Lower lobe of right lung (tissue), 2 donors: Measurements from ENCODE around the gene DSTN. TPM values are rescaled to one million over a fixed set of nuclear protein-coding genes. Genes with fewer than 3 reads are reported as not detected.
"Not testable (repeated sequence)": the region's sequence is repeated elsewhere in the genome, so short reads cannot be mapped to it uniquely, and the experiment has no call there.

Source experiments
- ATAC-seq, 2 donors: fragments of 200-7000 bp; cut with Tn5 transposase; one replicate each; pipeline ENCODE4 v1.9.1; 2020 to 2022; ENCODE audit warnings: mild to moderate bottlenecking in 2 of 2, moderate library complexity in 2 of 2
- DNase-seq: peaks from one replicate; pipeline ENCODE4 v3.0.0-alpha.2; 2020
- H3K27ac ChIP-seq: fragments of 200-600 bp; one replicate; pipeline ENCODE4 v1.8.0; 2022
- H3K27me3 ChIP-seq: fragments of 200-600 bp; one replicate; pipeline ENCODE4 v1.8.0; 2022; ENCODE audit warnings: low read depth
- H3K36me3 ChIP-seq: fragments of 200-600 bp; one replicate; pipeline ENCODE4 v1.8.0; 2022; ENCODE audit warnings: mild to moderate bottlenecking
- H3K4me1 ChIP-seq: fragments of 200-600 bp; one replicate; pipeline ENCODE4 v1.8.0; 2022
- H3K4me3 ChIP-seq: fragments of 200-600 bp; one replicate; pipeline ENCODE4 v1.8.0; 2022; ENCODE audit warnings: mild to moderate bottlenecking
- H3K9me3 ChIP-seq: fragments of 200-600 bp; one replicate; pipeline ENCODE4 v1.8.0; 2022
- intact Hi-C: fragments of 100-400 bp; cut with DNase I; formaldehyde crosslinking; loops from one replicate; pipeline ENCODE4 v1.11.0; 2022
- total RNA-seq: library from RNA; stranded (reverse); fragmentation: NEBNext Ultra II Directional; extraction: Animal tissue kit (Norgen Biotek cat#: 25700); gene quantifications from one replicate; pipeline ENCODE4 v1.2.1, GENCODE V29; 2021
- TF ChIP-seq, protein P1 (sequence below): fragments of 200-600 bp; IDR thresholded peaks from one replicate; pipeline ENCODE4 v1.8.0; 2022; ENCODE audit warnings: antibody characterized with exemption, mild to moderate bottlenecking
- donor health status: DM: no; HTN: yes; CAD: no; lungs with severe emphysema.

The DSTN gene
- total RNA-seq, 1 donor from 2014 or later = 347 TPM

DNA sequence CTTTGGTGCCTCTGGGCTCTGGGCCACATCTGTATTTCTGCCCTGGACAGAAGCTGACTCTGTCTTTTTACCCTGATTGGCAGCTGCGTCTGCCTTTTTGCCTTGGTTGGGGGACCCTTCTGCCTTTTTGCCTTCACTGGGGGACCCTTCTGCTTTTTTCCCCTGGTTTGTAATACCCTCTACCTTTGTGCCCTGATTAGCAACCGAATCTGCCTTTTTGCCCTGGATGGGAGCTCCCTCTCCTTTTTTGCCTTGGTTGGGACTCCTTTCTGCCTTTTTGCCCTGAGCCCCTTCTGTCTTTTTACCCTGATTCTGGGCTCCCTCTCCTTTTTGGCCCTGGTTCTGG is 88.7 kb downstream of the DSTN start:
- intact Hi-C loops = loop anchor here (10.0 kb wide), 1 partner anchor 236 kb away; no protein-coding TSS in a partner anchor
- no peak for DNase-seq
- Histone ChIP-seq H3K9me3 (no peaks in the 10 kb centered on the region), H3K27ac (no peak overlapping the region), H3K4me3 (no peak overlapping the region), H3K27me3 (no peaks in the 10 kb centered on the region), H3K4me1 (peaks cover 18% of the 10 kb centered on the region), H3K36me3 (peaks cover 47% of the 10 kb centered on the region)
- TF ChIP-seq, protein P1, sequence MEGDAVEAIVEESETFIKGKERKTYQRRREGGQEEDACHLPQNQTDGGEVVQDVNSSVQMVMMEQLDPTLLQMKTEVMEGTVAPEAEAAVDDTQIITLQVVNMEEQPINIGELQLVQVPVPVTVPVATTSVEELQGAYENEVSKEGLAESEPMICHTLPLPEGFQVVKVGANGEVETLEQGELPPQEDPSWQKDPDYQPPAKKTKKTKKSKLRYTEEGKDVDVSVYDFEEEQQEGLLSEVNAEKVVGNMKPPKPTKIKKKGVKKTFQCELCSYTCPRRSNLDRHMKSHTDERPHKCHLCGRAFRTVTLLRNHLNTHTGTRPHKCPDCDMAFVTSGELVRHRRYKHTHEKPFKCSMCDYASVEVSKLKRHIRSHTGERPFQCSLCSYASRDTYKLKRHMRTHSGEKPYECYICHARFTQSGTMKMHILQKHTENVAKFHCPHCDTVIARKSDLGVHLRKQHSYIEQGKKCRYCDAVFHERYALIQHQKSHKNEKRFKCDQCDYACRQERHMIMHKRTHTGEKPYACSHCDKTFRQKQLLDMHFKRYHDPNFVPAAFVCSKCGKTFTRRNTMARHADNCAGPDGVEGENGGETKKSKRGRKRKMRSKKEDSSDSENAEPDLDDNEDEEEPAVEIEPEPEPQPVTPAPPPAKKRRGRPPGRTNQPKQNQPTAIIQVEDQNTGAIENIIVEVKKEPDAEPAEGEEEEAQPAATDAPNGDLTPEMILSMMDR = no peak
- ATAC-seq = no peak

DNA sequence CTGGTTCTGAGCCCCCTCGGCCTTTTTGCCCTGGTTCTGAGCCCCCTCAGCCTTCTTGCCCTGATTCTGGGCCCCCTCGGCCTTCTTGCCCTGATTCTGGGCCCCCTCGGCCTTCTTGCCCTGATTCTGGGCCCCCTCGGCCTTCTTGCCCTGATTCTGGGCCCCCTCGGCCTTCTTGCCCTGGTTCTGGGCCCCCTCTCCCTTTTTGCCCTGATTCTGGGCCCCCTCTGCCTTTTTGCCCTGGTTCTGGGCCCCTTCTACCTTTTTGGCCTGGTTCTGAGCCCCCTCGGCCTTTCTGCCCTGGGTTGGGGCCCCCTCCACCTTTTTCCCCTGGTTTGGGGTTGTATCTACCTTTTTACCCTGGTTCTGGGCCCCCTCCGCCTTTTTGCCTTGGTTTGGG is 89.5 kb downstream of the DSTN start:
- H3K4me1 ChIP-seq = peaks cover 18% of the 10 kb centered on the region
- not testable (repeated sequence) for DNase-seq, H3K27ac ChIP-seq, H3K9me3 ChIP-seq, H3K4me3 ChIP-seq, H3K27me3 ChIP-seq, ATAC-seq
- peaks cover 41% of the 10 kb centered on the region for H3K36me3 ChIP-seq
- intact Hi-C loops = loop anchor here (10.0 kb wide), 1 partner anchor 235 kb away; no protein-coding TSS in a partner anchor

Other genes with a start within 250 kb of the DSTN start
- gene BFSP1, start 38.7 kb upstream of the DSTN start, total RNA-seq = 2.4 TPM
- gene RRBP1, start 112.2 kb downstream of the DSTN start, total RNA-seq = 138 TPM
- not detected for gene BANF2, start 129.9 kb downstream of the DSTN start, total RNA-seq